MM.1S (cell line): ENCODE results near the gene ACTL10.

Experiments
- DNase-seq: peaks from one replicate; pipeline ENCODE4 v3.0.0-alpha.2; 2015
- H2AFZ ChIP-seq: fragments of 300-600 bp; sonication (generic); 2 replicates; pipeline ENCODE4 v1.6.0; 2016; ENCODE audit warnings: antibody characterized with exemption, low read length
- H3F3A ChIP-seq: fragments of 300-600 bp; sonication (generic); 2 replicates; pipeline ENCODE4 v1.6.1; 2016; ENCODE audit warnings: mild to moderate bottlenecking, antibody characterized with exemption, low read length, moderate library complexity, mixed read lengths; ENCODE audit not compliant: insufficient read depth
- H3K27ac ChIP-seq: fragments of 300-600 bp; sonication (generic); 2 replicates; pipeline ENCODE4 v1.5.1; 2016; ENCODE audit warnings: mild to moderate bottlenecking, low read length
- H3K27me3 ChIP-seq: fragments of 300-600 bp; sonication (generic); replicated peaks from 2 replicates; pipeline ENCODE4 v1.6.0; 2016; ENCODE audit warnings: low read length; ENCODE audit not compliant: insufficient read depth
- H3K36me3 ChIP-seq: fragments of 300-600 bp; sonication (generic); replicated peaks from 2 replicates; pipeline ENCODE4 v1.6.1; 2016; ENCODE audit warnings: mild to moderate bottlenecking, low read length, mixed read lengths; ENCODE audit not compliant: insufficient read depth
- H3K4me1 ChIP-seq: fragments of 300-600 bp; sonication (generic); 2 replicates; pipeline ENCODE4 v1.6.1; 2016; ENCODE audit warnings: low read length, mixed read lengths
- H3K4me2 ChIP-seq: fragments of 300-600 bp; sonication (generic); 2 replicates; pipeline ENCODE4 v1.6.0; 2016; ENCODE audit warnings: low read depth, low read length
- H3K4me3 ChIP-seq: fragments of 300-600 bp; sonication (generic); 2 replicates; pipeline ENCODE4 v1.5.1; 2016; ENCODE audit warnings: low read length, mixed read lengths
- H3K79me2 ChIP-seq: fragments of 300-600 bp; sonication (generic); 2 replicates; pipeline ENCODE4 v1.6.1; 2016; ENCODE audit warnings: mixed run types, low read length, mixed read lengths
- H3K9ac ChIP-seq: fragments of 300-600 bp; sonication (generic); 2 replicates; pipeline ENCODE4 v1.6.1; 2016; ENCODE audit warnings: low read length, mixed read lengths
- H3K9me2 ChIP-seq: fragments of 300-600 bp; sonication (generic); replicated peaks from 2 replicates; pipeline ENCODE4 v1.6.1; 2016; ENCODE audit warnings: mild to moderate bottlenecking, low read length, mixed read lengths; ENCODE audit not compliant: insufficient read depth
- H3K9me3 ChIP-seq: fragments of 300-600 bp; sonication (generic); replicated peaks from 2 replicates; pipeline ENCODE4 v1.6.1; 2016; ENCODE audit warnings: mild to moderate bottlenecking, low read length, mixed read lengths; ENCODE audit not compliant: insufficient read depth
- H4K20me1 ChIP-seq: fragments of 300-600 bp; sonication (generic); 2 replicates; pipeline ENCODE4 v1.6.1; 2016; ENCODE audit warnings: mild to moderate bottlenecking, low read length, moderate library complexity, mixed read lengths; ENCODE audit not compliant: insufficient read depth
- CTCF ChIP-seq: fragments of 300-600 bp; sonication (generic); IDR thresholded peaks from 2 replicates; pipeline ENCODE4 v1.5.1; 2016; ENCODE audit warnings: antibody characterized with exemption, low read length, mixed read lengths
- EZH2 ChIP-seq: fragments of 300-600 bp; sonication (generic); optimal IDR thresholded peaks from 2 replicates; pipeline ENCODE3; 2017; ENCODE audit warnings: low read depth, mild to moderate bottlenecking, antibody characterized with exemption, low read length, mixed read lengths
- EZH2phosphoT487 ChIP-seq: fragments of 300-600 bp; sonication (generic); IDR thresholded peaks from 2 replicates; pipeline ENCODE4 v1.6.1; 2018; ENCODE audit warnings: antibody characterized with exemption, low read length

Gene ACTL10

GRCh38 chr20:33701629-33702450, 35.1 kb downstream of the ACTL10 start:
- Histone ChIP-seq H3K4me2 (no peak overlapping the region), H3K27ac (no peak overlapping the region), H3K4me3 (no peak overlapping the region), H4K20me1 (no peaks in the 10 kb centered on the region), H2AFZ (no peak overlapping the region), H3K79me2 (no peaks in the 10 kb centered on the region), H3K27me3 (no peaks in the 10 kb centered on the region), H3K9me3 (no peaks in the 10 kb centered on the region), H3K9me2 (no peaks in the 10 kb centered on the region), H3K4me1 (no peaks in the 10 kb centered on the region), H3K36me3 (no peaks in the 10 kb centered on the region), H3K9ac (no peak overlapping the region), H3F3A (no peaks in the 10 kb centered on the region)
- DNase-seq, result no peak
- TF ChIP-seq EZH2phosphoT487, result no peak

- Histone ChIP-seq H3K9me3 (no peaks in the 10 kb centered on the region), H3K27ac (no peak overlapping the region), H3K79me2 (no peaks in the 10 kb centered on the region), H3K4me2 (no peak overlapping the region), H3K36me3 (no peaks in the 10 kb centered on the region), H3K4me1 (no peaks in the 10 kb centered on the region), H3K9ac (no peak overlapping the region), H3K9me2 (no peaks in the 10 kb centered on the region), H3K27me3 (no peaks in the 10 kb centered on the region), H3K4me3 (no peak overlapping the region), H3F3A (no peaks in the 10 kb centered on the region), H2AFZ (no peak overlapping the region), H4K20me1 (no peaks in the 10 kb centered on the region)
- TF ChIP-seq EZH2, result no peak
- TF ChIP-seq EZH2phosphoT487, result no peak
- no peak for TF ChIP-seq CTCF
- DNase-seq, result no peak
These were observed 36.1 kb downstream of the ACTL10 start for GRCh38 chr20:33702861-33703260.

GRCh38 chr20:33703498-33704137, 36.9 kb downstream of the ACTL10 start:
- no peaks in the 10 kb centered on the region for H4K20me1 ChIP-seq
- no peaks in the 10 kb centered on the region for H3F3A ChIP-seq
- no peaks in the 10 kb centered on the region for H3K9me3 ChIP-seq
- no peak overlapping the region for H3K4me3 ChIP-seq
- no peak overlapping the region for H3K27ac ChIP-seq
- no peak overlapping the region for H3K4me2 ChIP-seq
- DNase-seq, result no peak
- H2AFZ ChIP-seq, result no peak overlapping the region
- no peaks in the 10 kb centered on the region for H3K36me3 ChIP-seq
- H3K27me3 ChIP-seq, result no peaks in the 10 kb centered on the region
- no peaks in the 10 kb centered on the region for H3K79me2 ChIP-seq
- no peaks in the 10 kb centered on the region for H3K4me1 ChIP-seq
- H3K9ac ChIP-seq, result no peak overlapping the region
- TF ChIP-seq CTCF (no peak), EZH2phosphoT487 (no peak), EZH2 (no peak)
- H3K9me2 ChIP-seq, result no peaks in the 10 kb centered on the region
